RWPE2 (cell line): ENCODE results near the gene MAGEB3.

Experiments used
- ATAC-seq: fragments of 200-7000 bp; cut with Tn5 transposase; 3 replicates; pipeline ENCODE4 v1.9.1; 2021; ENCODE audit warnings: low read depth
- DNase-seq: peaks from one replicate; pipeline ENCODE4 v3.0.0-alpha.2; 2020; ENCODE audit warnings: low spot score
- H3K27ac ChIP-seq: fragments of 450-650 bp; 2 replicates; pipeline ENCODE4 v1.5.1; 2017; ENCODE audit warnings: mild to moderate bottlenecking; ENCODE audit not compliant: poor library complexity, severe bottlenecking
- H3K27me3 ChIP-seq: fragments of 250-450 bp; sonication (Bioruptor Pico); 2 replicates; pipeline ENCODE4 v1.5.1; 2021; ENCODE audit warnings: mild to moderate bottlenecking, moderate library complexity; ENCODE audit not compliant: insufficient read depth, poor library complexity, severe bottlenecking
- H3K36me3 ChIP-seq: fragments of 250-450 bp; sonication (Bioruptor Pico); 2 replicates; pipeline ENCODE4 v1.5.1; 2020; ENCODE audit warnings: low read depth, mild to moderate bottlenecking, moderate library complexity
- H3K4me1 ChIP-seq: fragments of 250-450 bp; sonication (Bioruptor Pico); 2 replicates; pipeline ENCODE4 v1.5.1; 2021; ENCODE audit warnings: mild to moderate bottlenecking, moderate library complexity; ENCODE audit not compliant: insufficient read depth, poor library complexity, severe bottlenecking
- H3K4me3 ChIP-seq: fragments of 250-450 bp; sonication (Bioruptor Pico); 2 replicates; pipeline ENCODE4 v1.5.1; 2021; ENCODE audit warnings: mild to moderate bottlenecking, moderate library complexity; ENCODE audit not compliant: severe bottlenecking
- H3K9me3 ChIP-seq: fragments of 250-450 bp; sonication (Bioruptor Pico); 2 replicates; pipeline ENCODE4 v1.5.1; 2021; ENCODE audit warnings: mild to moderate bottlenecking, moderate library complexity; ENCODE audit not compliant: severe bottlenecking
- TF ChIP-seq, protein P1 (sequence below): fragments of 450-650 bp; IDR thresholded peaks from one replicate; pipeline ENCODE4 v1.5.1; 2017; ENCODE audit warnings: mild to moderate bottlenecking, moderate library complexity; ENCODE audit not compliant: poor library complexity, severe bottlenecking

Gene MAGEB3

DNA sequence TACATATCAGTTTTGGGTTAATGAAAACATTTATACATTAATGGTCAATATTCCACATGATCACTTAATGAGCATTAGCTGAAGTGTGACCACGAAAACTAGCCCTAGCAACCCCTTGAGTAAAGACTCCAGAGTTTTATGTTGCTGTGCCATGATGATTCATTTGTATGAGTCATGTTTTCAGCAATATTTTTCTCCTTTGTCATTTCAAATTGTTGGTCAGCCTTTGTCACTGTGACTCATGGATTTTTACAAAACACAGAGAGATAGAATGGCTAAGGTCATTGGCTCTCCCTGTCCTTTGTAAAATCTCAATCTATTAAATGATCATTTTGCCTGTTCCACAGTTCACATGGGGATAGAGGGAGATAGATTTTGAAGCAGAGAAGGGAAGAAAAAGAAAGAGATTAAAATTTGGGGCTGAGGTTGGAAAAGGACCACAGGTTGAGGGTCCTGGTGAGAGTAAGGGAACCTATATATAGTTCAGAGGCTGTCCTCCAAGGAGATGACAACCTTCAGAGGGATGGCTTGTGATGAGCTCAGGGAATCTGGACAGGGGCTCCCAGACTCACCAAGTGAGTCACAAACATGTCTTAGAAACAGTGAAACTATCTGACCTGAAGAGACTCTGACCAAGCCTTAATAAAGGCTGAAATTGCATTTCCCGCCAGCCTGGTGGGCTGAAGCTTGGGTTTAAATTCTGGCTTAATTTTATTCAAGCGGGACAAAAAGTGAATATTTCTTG lies 53.2 kb downstream of the MAGEB3 start:
- H3K36me3 ChIP-seq, result no peaks in the 10 kb centered on the region
- peaks cover 19% of the 10 kb centered on the region for H3K4me1 ChIP-seq
- peak overlapping the region; percentile 58 for H3K27ac ChIP-seq
- H3K9me3 ChIP-seq, result no peaks in the 10 kb centered on the region
- TF ChIP-seq, protein P1, sequence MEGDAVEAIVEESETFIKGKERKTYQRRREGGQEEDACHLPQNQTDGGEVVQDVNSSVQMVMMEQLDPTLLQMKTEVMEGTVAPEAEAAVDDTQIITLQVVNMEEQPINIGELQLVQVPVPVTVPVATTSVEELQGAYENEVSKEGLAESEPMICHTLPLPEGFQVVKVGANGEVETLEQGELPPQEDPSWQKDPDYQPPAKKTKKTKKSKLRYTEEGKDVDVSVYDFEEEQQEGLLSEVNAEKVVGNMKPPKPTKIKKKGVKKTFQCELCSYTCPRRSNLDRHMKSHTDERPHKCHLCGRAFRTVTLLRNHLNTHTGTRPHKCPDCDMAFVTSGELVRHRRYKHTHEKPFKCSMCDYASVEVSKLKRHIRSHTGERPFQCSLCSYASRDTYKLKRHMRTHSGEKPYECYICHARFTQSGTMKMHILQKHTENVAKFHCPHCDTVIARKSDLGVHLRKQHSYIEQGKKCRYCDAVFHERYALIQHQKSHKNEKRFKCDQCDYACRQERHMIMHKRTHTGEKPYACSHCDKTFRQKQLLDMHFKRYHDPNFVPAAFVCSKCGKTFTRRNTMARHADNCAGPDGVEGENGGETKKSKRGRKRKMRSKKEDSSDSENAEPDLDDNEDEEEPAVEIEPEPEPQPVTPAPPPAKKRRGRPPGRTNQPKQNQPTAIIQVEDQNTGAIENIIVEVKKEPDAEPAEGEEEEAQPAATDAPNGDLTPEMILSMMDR, result no peak
- ATAC-seq (peak; percentile 94), DNase-seq (no peak)
- no peaks in the 10 kb centered on the region for H3K27me3 ChIP-seq
- no peak overlapping the region for H3K4me3 ChIP-seq
